ENCODE results near the gene ADAMTSL3. TPM values are rescaled to one million over a fixed set of nuclear protein-coding genes. Genes with fewer than 3 reads are reported as not detected.

ADAMTSL3 gene
- total and polyA plus RNA-seq, 2 experiments from 2014 or later: 0.61 to 0.87 TPM

DNA sequence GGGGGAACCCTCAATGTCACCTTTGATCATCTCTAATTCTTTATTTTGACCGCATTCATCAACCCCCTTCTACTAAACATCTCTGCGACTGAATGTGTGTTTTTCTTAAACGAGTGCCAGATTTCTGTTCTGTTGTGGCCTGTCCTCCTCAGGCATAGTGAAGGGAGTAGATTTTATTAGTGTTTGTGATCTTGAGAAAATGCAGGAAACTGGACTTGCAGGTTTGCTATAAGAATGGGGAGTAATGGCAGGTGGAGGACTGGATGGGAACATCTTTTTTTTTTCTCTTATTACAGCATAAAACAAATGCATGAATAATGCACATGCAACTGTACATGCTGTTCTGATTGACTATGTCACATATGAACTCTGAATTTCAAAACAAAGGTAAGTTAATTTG, 59.3 kb downstream of the ADAMTSL3 start:
- H3K36me3 Mint-ChIP-seq (ENCODE audit: low read depth): no peaks in the 10 kb centered on the region
- H3K4me1 ChIP-seq (ENCODE audit: insufficient read depth): no peaks in the 10 kb centered on the region
- DNase-seq (ENCODE audit: low spot score) (no peak), ATAC-seq (no peak)
- no peak overlapping the region for H2AFZ ChIP-seq
- H4K20me1 ChIP-seq (replicated peaks; ENCODE audit: insufficient read depth): no peaks in the 10 kb centered on the region
- TF ChIP-seq, protein P1, sequence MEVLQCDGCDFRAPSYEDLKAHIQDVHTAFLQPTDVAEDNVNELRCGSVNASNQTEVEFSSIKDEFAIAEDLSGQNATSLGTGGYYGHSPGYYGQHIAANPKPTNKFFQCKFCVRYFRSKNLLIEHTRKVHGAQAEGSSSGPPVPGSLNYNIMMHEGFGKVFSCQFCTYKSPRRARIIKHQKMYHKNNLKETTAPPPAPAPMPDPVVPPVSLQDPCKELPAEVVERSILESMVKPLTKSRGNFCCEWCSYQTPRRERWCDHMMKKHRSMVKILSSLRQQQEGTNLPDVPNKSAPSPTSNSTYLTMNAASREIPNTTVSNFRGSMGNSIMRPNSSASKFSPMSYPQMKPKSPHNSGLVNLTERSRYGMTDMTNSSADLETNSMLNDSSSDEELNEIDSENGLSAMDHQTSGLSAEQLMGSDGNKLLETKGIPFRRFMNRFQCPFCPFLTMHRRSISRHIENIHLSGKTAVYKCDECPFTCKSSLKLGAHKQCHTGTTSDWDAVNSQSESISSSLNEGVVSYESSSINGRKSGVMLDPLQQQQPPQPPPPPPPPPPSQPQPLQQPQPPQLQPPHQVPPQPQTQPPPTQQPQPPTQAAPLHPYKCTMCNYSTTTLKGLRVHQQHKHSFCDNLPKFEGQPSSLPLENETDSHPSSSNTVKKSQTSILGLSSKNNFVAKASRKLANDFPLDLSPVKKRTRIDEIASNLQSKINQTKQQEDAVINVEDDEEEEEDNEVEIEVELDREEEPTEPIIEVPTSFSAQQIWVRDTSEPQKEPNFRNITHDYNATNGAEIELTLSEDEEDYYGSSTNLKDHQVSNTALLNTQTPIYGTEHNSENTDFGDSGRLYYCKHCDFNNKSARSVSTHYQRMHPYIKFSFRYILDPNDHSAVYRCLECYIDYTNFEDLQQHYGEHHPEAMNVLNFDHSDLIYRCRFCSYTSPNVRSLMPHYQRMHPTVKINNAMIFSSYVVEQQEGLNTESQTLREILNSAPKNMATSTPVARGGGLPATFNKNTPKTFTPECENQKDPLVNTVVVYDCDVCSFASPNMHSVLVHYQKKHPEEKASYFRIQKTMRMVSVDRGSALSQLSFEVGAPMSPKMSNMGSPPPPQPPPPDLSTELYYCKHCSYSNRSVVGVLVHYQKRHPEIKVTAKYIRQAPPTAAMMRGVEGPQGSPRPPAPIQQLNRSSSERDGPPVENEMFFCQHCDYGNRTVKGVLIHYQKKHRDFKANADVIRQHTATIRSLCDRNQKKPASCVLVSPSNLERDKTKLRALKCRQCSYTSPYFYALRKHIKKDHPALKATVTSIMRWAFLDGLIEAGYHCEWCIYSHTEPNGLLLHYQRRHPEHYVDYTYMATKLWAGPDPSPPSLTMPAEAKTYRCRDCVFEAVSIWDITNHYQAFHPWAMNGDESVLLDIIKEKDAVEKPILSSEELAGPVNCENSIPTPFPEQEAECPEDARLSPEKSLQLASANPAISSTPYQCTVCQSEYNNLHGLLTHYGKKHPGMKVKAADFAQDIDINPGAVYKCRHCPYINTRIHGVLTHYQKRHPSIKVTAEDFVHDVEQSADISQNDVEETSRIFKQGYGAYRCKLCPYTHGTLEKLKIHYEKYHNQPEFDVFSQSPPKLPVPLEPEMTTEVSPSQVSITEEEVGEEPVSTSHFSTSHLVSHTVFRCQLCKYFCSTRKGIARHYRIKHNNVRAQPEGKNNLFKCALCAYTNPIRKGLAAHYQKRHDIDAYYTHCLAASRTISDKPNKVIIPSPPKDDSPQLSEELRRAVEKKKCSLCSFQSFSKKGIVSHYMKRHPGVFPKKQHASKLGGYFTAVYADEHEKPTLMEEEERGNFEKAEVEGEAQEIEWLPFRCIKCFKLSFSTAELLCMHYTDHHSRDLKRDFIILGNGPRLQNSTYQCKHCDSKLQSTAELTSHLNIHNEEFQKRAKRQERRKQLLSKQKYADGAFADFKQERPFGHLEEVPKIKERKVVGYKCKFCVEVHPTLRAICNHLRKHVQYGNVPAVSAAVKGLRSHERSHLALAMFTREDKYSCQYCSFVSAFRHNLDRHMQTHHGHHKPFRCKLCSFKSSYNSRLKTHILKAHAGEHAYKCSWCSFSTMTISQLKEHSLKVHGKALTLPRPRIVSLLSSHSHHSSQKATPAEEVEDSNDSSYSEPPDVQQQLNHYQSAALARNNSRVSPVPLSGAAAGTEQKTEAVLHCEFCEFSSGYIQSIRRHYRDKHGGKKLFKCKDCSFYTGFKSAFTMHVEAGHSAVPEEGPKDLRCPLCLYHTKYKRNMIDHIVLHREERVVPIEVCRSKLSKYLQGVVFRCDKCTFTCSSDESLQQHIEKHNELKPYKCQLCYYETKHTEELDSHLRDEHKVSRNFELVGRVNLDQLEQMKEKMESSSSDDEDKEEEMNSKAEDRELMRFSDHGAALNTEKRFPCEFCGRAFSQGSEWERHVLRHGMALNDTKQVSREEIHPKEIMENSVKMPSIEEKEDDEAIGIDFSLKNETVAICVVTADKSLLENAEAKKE (CRISPR knock-in tag; IDR thresholded peaks at IDR 0.05): no peak
- TF ChIP-seq CREB1 (CRISPR knock-in tag; IDR thresholded peaks at IDR 0.05; ENCODE audit: low read depth) (no peak), EZH2phosphoT487 (IDR thresholded peaks at IDR 0.05; ENCODE audit: unreplicated experiment) (no peak), CTCF (conservative IDR thresholded peaks at IDR 0.05; ENCODE audit: low read depth in 2 of 2) (no peak), NANOG (IDR thresholded peaks at IDR 0.05; ENCODE audit: borderline replicate concordance) (no peak), ZNF331 (CRISPR knock-in tag; IDR thresholded peaks at IDR 0.05; ENCODE audit: low read depth) (no peak), JUNB (IDR thresholded peaks at IDR 0.05; ENCODE audit: unreplicated experiment) (no peak), EZH2 (IDR thresholded peaks at IDR 0.05; ENCODE audit: low read depth, unreplicated experiment) (no peak), ZNF114 (CRISPR knock-in tag; IDR thresholded peaks at IDR 0.05) (no peak), POLR2AphosphoS5 (IDR thresholded peaks at IDR 0.05; ENCODE audit: low read depth) (no peak), STAT1 (IDR thresholded peaks at IDR 0.05; ENCODE audit: unreplicated experiment) (no peak), ETS1 (IDR thresholded peaks at IDR 0.05) (no peak)
- TF ChIP-seq, protein P2, sequence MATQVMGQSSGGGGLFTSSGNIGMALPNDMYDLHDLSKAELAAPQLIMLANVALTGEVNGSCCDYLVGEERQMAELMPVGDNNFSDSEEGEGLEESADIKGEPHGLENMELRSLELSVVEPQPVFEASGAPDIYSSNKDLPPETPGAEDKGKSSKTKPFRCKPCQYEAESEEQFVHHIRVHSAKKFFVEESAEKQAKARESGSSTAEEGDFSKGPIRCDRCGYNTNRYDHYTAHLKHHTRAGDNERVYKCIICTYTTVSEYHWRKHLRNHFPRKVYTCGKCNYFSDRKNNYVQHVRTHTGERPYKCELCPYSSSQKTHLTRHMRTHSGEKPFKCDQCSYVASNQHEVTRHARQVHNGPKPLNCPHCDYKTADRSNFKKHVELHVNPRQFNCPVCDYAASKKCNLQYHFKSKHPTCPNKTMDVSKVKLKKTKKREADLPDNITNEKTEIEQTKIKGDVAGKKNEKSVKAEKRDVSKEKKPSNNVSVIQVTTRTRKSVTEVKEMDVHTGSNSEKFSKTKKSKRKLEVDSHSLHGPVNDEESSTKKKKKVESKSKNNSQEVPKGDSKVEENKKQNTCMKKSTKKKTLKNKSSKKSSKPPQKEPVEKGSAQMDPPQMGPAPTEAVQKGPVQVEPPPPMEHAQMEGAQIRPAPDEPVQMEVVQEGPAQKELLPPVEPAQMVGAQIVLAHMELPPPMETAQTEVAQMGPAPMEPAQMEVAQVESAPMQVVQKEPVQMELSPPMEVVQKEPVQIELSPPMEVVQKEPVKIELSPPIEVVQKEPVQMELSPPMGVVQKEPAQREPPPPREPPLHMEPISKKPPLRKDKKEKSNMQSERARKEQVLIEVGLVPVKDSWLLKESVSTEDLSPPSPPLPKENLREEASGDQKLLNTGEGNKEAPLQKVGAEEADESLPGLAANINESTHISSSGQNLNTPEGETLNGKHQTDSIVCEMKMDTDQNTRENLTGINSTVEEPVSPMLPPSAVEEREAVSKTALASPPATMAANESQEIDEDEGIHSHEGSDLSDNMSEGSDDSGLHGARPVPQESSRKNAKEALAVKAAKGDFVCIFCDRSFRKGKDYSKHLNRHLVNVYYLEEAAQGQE (IDR thresholded peaks at IDR 0.05; ENCODE audit: unreplicated experiment): no peak
- no peaks in the 10 kb centered on the region for H3K9me2 ChIP-seq (ENCODE audit: insufficient read depth)
- no peak overlapping the region for H3K4me3 ChIP-seq
- no peaks in the 10 kb centered on the region for H3K4me1 Mint-ChIP-seq
- H3K27me3 Mint-ChIP-seq (ENCODE audit: insufficient read depth, low read depth, poor library complexity): no peaks in the 10 kb centered on the region
- H3K27ac ChIP-seq (ENCODE audit: low read depth): no peak overlapping the region
- H3K36me3 ChIP-seq (ENCODE audit: insufficient read depth): no peaks in the 10 kb centered on the region
- H3K27ac Mint-ChIP-seq: no peak overlapping the region
- H3K27me3 ChIP-seq (ENCODE audit: insufficient read depth): no peaks in the 10 kb centered on the region
- no peaks in the 10 kb centered on the region for H3F3A ChIP-seq (replicated peaks; ENCODE audit: low read depth)
- H3K4me3 Mint-ChIP-seq: no peak overlapping the region
- no peak overlapping the region for H3K4me2 ChIP-seq
- no peaks in the 10 kb centered on the region for H3K79me2 ChIP-seq (replicated peaks; ENCODE audit: insufficient read depth)
- H3K9me3 Mint-ChIP-seq: no peaks in the 10 kb centered on the region
